ENCODE results near the gene KSR1. TPM values are rescaled to one million over a fixed set of nuclear protein-coding genes. Genes with fewer than 3 reads are reported as not detected.

The KSR1 gene
- total RNA-seq, 6 experiments from 2014 or later, result 1.9 to 4.9 (median 3.6) TPM

GRCh38 chr17:27524594-27524993, 68.3 kb downstream of the KSR1 start:
- no peak for TF ChIP-seq CTCF (IDR thresholded peaks at IDR 0.05)
- Mint-ChIP-seq H3K27ac (no peak overlapping the region), H3K27me3 (ENCODE audit: insufficient read depth) (peaks cover 11% of the 10 kb centered on the region), H3K9me3 (no peaks in the 10 kb centered on the region), H3K36me3 (ENCODE audit: low read depth) (no peaks in the 10 kb centered on the region), H3K4me3 (no peak overlapping the region), H3K4me1 (ENCODE audit: low read depth) (peaks cover 10% of the 10 kb centered on the region)
- DNase-seq, result no peak

GRCh38 chr17:27525316-27525715, 69.1 kb downstream of the KSR1 start:
- no peaks in the 10 kb centered on the region for H3K36me3 Mint-ChIP-seq (ENCODE audit: low read depth)
- H3K4me3 Mint-ChIP-seq, result no peak overlapping the region
- DNase-seq, result no peak
- no peak overlapping the region for H3K27ac Mint-ChIP-seq
- no peaks in the 10 kb centered on the region for H3K9me3 Mint-ChIP-seq
- no peak for TF ChIP-seq CTCF (IDR thresholded peaks at IDR 0.05)
- H3K4me1 Mint-ChIP-seq (ENCODE audit: low read depth), result peaks cover 10% of the 10 kb centered on the region
- H3K27me3 Mint-ChIP-seq (ENCODE audit: insufficient read depth), result peaks cover 11% of the 10 kb centered on the region

- Mint-ChIP-seq H3K9me3 (no peaks in the 10 kb centered on the region), H3K36me3 (ENCODE audit: low read depth) (no peaks in the 10 kb centered on the region), H3K27me3 (ENCODE audit: insufficient read depth) (peaks cover 12% of the 10 kb centered on the region), H3K4me1 (ENCODE audit: low read depth) (peaks cover 10% of the 10 kb centered on the region), H3K27ac (no peak overlapping the region; the same call in 1 of the 2 replicates), H3K4me3 (peak overlapping the region; percentile 22)
- DNase-seq, result no peak
- no peak for TF ChIP-seq CTCF (IDR thresholded peaks at IDR 0.05)
These were observed 69.8 kb downstream of the KSR1 start for GRCh38 chr17:27525836-27526603.

- peak; percentile 16 for DNase-seq
- peaks cover 15% of the 10 kb centered on the region for H3K27me3 Mint-ChIP-seq (ENCODE audit: insufficient read depth)
- peak overlapping the region; percentile 22 for H3K4me3 Mint-ChIP-seq
- no peak for TF ChIP-seq CTCF (IDR thresholded peaks at IDR 0.05)
- H3K27ac Mint-ChIP-seq, result no peak overlapping the region; the same call in 1 of the 2 replicates
- H3K9me3 Mint-ChIP-seq, result no peaks in the 10 kb centered on the region
- no peaks in the 10 kb centered on the region for H3K36me3 Mint-ChIP-seq (ENCODE audit: low read depth)
- H3K4me1 Mint-ChIP-seq (ENCODE audit: low read depth), result peaks cover 10% of the 10 kb centered on the region
These were observed 70.4 kb downstream of the KSR1 start for GRCh38 chr17:27526604-27527002.

- peak; percentile 8; the same call in 1 of the 2 replicates for TF ChIP-seq CTCF (IDR thresholded peaks at IDR 0.05)
- no peak overlapping the region for H3K27ac Mint-ChIP-seq
These were observed 73.1 kb downstream of the KSR1 start for GRCh38 chr17:27529230-27529796.

More at GRCh38 chr17:27529230-27529796, 73.1 kb downstream of the KSR1 start:
- no peak overlapping the region for H3K4me3 Mint-ChIP-seq
- no peaks in the 10 kb centered on the region for H3K36me3 Mint-ChIP-seq (ENCODE audit: low read depth)
- no peaks in the 10 kb centered on the region for H3K9me3 Mint-ChIP-seq
- peaks cover 26% of the 10 kb centered on the region for H3K4me1 Mint-ChIP-seq (ENCODE audit: low read depth)
- H3K27me3 Mint-ChIP-seq (ENCODE audit: insufficient read depth), result peaks cover 11% of the 10 kb centered on the region
- no peak for DNase-seq
